DOHH2 (cell line): ENCODE measurements around the gene NUDT14.

Source experiments
- H3F3A ChIP-seq: fragments of 200-600 bp; sonication (generic), shearing (Covaris generic); 2 replicates; pipeline ENCODE4 v1.6.0; 2016; ENCODE audit warnings: antibody characterized with exemption, mild to moderate bottlenecking; ENCODE audit not compliant: control insufficient read depth, insufficient read depth
- H3K27ac ChIP-seq: fragments of 200-600 bp; sonication (generic); 2 replicates; pipeline ENCODE4 v1.5.1; 2014; ENCODE audit warnings: low read depth, mild to moderate bottlenecking, low read length, moderate library complexity
- H3K27me3 ChIP-seq: fragments of 200-600 bp; sonication (generic); 2 replicates; pipeline ENCODE4 v1.6.1; 2014; ENCODE audit warnings: mild to moderate bottlenecking, low read length, mixed read lengths; ENCODE audit not compliant: control insufficient read depth
- H3K36me3 ChIP-seq: fragments of 200-600 bp; sonication (generic); 2 replicates; pipeline ENCODE4 v1.6.1; 2014; ENCODE audit warnings: mild to moderate bottlenecking, low read length, moderate library complexity, mixed read lengths; ENCODE audit not compliant: control insufficient read depth
- H3K4me1 ChIP-seq: fragments of 200-600 bp; sonication (generic); 2 replicates; pipeline ENCODE4 v1.6.1; 2014; ENCODE audit warnings: mild to moderate bottlenecking, low read length, mixed read lengths; ENCODE audit not compliant: control insufficient read depth
- H3K4me2 ChIP-seq: fragments of 200-600 bp; sonication (generic); 2 replicates; pipeline ENCODE4 v1.6.0; 2014; ENCODE audit warnings: mild to moderate bottlenecking, low read length, moderate library complexity
- H3K4me3 ChIP-seq: fragments of 200-600 bp; sonication (generic); 2 replicates; pipeline ENCODE4 v1.5.1; 2014; ENCODE audit warnings: mild to moderate bottlenecking, low read length, mixed read lengths
- H3K79me2 ChIP-seq: fragments of 200-600 bp; sonication (generic); 2 replicates; pipeline ENCODE4 v1.6.1; 2014; ENCODE audit warnings: mild to moderate bottlenecking, low read length, mixed read lengths; ENCODE audit not compliant: control insufficient read depth
- H3K9me2 ChIP-seq: fragments of 200-600 bp; sonication (generic); replicated peaks from 2 replicates; pipeline ENCODE4 v1.6.1; 2014; ENCODE audit warnings: mild to moderate bottlenecking, low read length, mixed read lengths; ENCODE audit not compliant: control insufficient read depth
- H3K9me3 ChIP-seq: fragments of 200-600 bp; sonication (generic); 2 replicates; pipeline ENCODE4 v1.6.1; 2014; ENCODE audit warnings: antibody characterized with exemption, low read length, mixed read lengths; ENCODE audit not compliant: control insufficient read depth, insufficient read depth
- H4K20me1 ChIP-seq: fragments of 200-600 bp; sonication (generic); 2 replicates; pipeline ENCODE4 v1.6.0; 2014; ENCODE audit warnings: low read depth, mild to moderate bottlenecking, antibody characterized with exemption, low read length, moderate library complexity; ENCODE audit not compliant: control insufficient read depth, insufficient read depth
- CTCF ChIP-seq: fragments of 200-600 bp; sonication (generic); IDR thresholded peaks from one replicate; pipeline ENCODE4 v1.5.1; 2014; ENCODE audit warnings: antibody characterized with exemption, mild to moderate bottlenecking, low read depth, low read length; ENCODE audit not compliant: poor library complexity, severe bottlenecking
- EZH2phosphoT487 ChIP-seq: fragments of 200-600 bp; sonication (generic); IDR thresholded peaks from 2 replicates; pipeline ENCODE4 v1.6.1; 2017; ENCODE audit warnings: borderline replicate concordance, mild to moderate bottlenecking, antibody characterized with exemption, low read length, moderate library complexity, mixed read lengths

The NUDT14 gene

GRCh38 chr14:105148604-105149145, 32.4 kb downstream of the NUDT14 start:
- Histone ChIP-seq H3F3A (no peaks in the 10 kb centered on the region), H3K9me3 (no peaks in the 10 kb centered on the region), H3K4me3 (no peak overlapping the region), H3K36me3 (no peaks in the 10 kb centered on the region), H3K9me2 (no peaks in the 10 kb centered on the region), H4K20me1 (no peaks in the 10 kb centered on the region), H3K4me1 (no peaks in the 10 kb centered on the region), H3K79me2 (no peaks in the 10 kb centered on the region), H3K27me3 (no peaks in the 10 kb centered on the region), H3K4me2 (no peak overlapping the region), H3K27ac (no peak overlapping the region)
- TF ChIP-seq EZH2phosphoT487, result no peak
- no peak for TF ChIP-seq CTCF

- Histone ChIP-seq H3K9me2 (no peaks in the 10 kb centered on the region), H3K36me3 (no peaks in the 10 kb centered on the region), H3K4me1 (no peaks in the 10 kb centered on the region), H3K79me2 (no peaks in the 10 kb centered on the region), H3K4me3 (no peak overlapping the region), H3K9me3 (no peaks in the 10 kb centered on the region), H3F3A (no peaks in the 10 kb centered on the region), H3K27ac (no peak overlapping the region), H3K4me2 (no peak overlapping the region), H3K27me3 (no peaks in the 10 kb centered on the region), H4K20me1 (no peaks in the 10 kb centered on the region)
- TF ChIP-seq EZH2phosphoT487 (no peak), CTCF (no peak)
Measured at GRCh38 chr14:105147671-105148603, 33.2 kb downstream of the NUDT14 start.

- Histone ChIP-seq H3K4me2 (no peak overlapping the region), H3K27ac (no peak overlapping the region), H3K9me3 (no peaks in the 10 kb centered on the region), H3K4me3 (no peak overlapping the region), H3F3A (no peaks in the 10 kb centered on the region), H3K9me2 (no peaks in the 10 kb centered on the region), H4K20me1 (no peaks in the 10 kb centered on the region), H3K36me3 (no peaks in the 10 kb centered on the region), H3K27me3 (no peaks in the 10 kb centered on the region), H3K4me1 (no peaks in the 10 kb centered on the region), H3K79me2 (no peaks in the 10 kb centered on the region)
- TF ChIP-seq EZH2phosphoT487, result no peak
- no peak for TF ChIP-seq CTCF
Measured at GRCh38 chr14:105146976-105147635, 34.0 kb downstream of the NUDT14 start.
